NCI-H187 (cell line): ENCODE measurements around the gene KANK4.

Experiments used
- DNase-seq, 2 experiments: peaks; one replicate each; lab custom pipeline; 2025; lab: John Stamatoyannopoulos, UW

The KANK4 gene

GRCh38 chr1:62304975-62305374 is 14.3 kb downstream of the KANK4 start:
- no peak for DNase-seq

DNA sequence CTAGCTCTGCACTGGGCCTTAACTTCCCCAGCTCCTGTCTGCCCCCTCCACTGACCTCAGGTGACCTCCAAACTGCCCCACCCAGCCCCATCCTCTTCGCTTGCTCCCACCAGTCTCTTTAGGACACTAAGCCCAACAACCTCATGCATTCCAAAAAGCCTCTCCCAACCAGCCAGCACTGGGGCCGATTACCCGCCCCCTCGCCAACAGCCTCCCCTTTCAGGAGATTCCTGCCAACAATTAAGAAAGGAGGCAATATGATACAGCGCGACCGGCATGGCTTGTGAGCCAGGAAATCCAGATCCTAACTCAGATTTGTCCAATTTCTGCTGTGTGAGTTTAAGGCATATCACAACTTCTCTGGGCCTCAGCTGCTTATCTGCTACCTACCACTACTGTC is 14.7 kb downstream of the KANK4 start:
- no peak for DNase-seq

DNA sequence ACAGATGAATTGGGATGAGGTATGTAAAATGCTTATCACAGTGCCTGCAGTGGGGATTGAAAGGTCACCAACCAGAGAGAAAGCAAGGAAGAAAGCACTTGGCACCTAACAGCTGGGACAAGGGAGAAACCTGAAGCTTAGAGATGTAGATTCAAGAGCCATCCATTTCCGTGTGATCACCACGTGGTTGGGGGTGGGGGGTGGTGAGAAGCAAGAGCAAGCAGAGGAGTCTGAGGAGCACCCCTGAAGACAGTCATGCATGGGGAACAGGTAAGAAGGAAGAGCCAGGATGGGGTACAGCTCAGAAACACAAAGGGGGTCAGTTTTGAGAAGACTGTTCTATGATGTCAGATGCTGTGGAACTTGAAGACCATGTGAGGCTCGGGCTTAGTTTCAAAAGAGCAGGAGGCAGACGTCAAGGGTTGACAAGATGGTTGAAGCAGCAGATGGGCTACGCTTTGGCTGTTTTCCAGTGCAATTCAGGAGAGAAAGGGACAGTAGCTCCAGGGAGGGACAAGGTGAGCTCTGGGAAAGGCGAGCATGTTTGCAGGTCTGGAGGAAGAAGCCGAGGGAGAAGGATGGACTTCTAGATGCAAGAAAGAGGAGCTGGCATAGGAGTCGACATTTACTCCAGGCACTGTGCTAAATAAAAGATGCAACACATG is 17.4 kb downstream of the KANK4 start:
- DNase-seq, result no peak

DNA sequence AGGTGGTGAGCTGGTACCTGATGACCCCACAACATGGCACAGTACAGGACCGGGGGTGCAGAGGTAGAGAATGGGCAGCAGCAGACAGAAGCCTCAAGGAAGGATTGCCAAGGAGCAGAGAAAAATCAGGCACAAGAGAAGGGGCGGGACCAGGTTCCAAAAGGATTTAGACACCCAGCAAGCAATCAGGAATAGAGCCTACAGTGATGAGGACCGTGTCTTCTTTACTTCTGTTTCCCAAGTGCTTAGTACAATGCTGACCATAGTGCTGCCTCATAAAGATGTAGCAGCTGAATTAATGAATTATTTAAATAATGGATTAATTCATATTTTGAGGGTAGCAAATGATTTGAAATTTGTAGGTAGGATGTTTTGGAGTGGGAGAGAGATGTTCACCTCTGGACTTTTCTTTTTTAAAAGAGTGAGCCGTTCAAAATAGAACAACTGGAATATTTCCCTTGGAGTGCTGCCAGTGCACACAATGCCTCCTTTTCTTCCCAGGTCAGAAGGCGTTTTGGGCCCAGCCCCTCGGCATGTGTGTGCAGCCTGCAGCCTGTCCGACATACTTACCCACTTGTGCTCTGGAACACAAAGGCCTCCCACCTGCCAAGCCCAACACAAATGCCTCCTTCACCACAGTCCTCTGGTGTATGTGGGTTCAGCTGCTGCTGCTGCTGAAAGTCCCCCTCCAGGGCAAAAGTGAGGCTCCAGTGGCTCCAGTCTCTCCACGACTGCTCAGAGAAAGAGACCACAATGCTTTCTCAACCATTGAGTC is 19.6 kb downstream of the KANK4 start:
- DNase-seq, result no peak

DNA sequence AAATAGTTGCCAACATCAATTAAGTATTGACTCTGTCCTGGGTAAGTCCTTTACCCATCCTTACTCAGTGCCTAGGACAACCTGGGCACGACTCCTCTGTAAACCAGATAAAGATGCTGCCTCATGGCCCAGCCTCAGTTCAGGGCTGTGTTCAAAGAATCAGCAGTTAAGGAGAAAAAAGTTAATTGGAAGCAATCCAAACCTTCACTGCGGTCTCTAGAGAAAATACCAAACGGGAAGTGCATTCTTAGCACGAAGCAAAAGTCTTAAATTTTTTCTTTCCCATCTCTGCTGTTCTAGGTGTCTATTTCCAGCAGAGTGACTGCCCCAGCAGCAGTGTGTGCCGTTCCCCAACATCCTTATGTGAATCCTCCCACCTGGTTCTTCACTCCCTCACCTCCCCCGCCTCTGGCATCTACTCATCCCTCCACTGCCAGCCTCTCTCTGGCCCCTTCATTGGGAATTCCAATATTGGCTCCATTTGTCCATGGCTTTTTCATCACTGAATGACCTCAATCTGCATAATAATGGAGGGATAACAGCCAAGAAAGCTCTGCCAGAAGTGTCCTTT is 23.2 kb downstream of the KANK4 start:
- no peak for DNase-seq

DNA sequence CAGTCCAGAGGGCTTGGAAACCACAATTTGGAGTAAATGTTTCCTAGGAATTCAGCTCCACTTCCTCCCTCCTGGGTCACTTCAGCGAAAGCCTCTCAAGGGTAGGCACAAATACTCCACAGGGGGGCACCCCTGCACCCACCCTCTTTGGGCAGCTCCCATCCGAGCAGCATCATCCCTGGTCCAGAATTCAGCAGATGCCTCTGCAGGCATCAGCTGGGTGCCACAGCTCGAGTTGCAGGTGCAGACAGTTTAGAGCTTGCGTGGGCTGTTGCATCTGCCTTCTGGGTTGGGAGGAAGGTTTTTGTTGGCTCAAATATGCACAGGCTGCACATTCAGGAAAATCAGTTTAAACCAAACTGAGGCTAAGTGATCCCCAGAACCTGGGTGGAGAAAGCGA is 25.0 kb downstream of the KANK4 start:
- no peak for DNase-seq

DNA sequence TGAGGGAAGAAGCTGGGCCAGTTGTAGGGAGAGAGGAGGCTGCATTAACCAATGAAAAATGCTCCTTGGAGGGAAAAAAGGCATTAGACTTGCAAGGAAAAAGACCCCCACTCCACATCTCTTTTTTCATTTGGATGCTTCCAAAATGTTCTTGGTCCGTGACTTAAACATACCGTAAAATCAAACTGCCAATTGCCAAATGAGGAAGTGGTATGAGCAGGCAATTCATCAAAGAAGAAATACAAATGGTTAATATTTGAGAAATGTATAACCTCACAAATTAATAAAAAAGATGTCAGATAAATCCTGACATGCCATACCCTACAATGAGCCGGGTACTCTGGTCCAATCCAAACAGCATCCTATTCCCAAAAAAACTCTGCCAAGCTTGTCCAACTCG is 30.6 kb downstream of the KANK4 start:
- no peak for DNase-seq

GRCh38 chr1:62288224-62288623 is 31.0 kb downstream of the KANK4 start:
- no peak for DNase-seq

GRCh38 chr1:62286786-62287224 is 32.4 kb downstream of the KANK4 start:
- no peak for DNase-seq

DNA sequence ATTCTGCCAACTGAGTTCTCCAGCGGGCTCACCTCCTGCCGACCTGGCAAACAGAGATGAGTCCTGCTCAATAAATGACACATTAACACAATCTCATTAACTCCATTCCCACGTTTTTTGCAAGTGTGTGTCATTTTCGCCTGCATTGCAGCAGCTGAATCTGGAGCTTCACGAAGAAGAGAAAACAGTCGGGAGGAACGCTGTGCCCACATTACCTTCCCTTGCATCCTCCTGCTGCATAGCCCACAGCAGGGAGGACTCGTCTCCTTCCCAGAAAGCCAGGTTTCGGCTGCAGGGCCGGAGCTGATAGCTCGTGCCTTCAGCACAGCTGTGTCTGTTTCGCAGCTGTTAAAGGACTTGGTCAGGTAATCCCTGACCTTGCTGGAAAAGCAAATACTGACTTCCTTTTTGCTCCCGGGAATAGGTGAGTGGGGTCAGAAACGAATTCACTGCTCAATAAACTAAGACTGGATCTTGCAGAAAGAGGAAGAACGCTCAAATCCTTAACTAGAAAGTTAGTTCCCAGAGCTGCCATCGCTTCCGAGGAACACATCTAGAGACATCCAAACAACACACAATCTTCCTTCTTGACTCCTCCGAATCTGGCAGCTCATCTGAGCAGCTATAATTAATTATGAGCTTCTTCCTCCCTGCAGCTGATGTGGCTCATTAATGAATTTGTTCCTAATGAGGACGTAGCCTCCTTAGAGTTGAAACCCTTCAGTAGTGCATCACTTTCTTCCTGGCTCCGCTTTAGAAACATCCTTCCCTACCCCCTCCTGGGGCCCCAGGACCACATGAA is 33.0 kb downstream of the KANK4 start:
- DNase-seq, result no peak

DNA sequence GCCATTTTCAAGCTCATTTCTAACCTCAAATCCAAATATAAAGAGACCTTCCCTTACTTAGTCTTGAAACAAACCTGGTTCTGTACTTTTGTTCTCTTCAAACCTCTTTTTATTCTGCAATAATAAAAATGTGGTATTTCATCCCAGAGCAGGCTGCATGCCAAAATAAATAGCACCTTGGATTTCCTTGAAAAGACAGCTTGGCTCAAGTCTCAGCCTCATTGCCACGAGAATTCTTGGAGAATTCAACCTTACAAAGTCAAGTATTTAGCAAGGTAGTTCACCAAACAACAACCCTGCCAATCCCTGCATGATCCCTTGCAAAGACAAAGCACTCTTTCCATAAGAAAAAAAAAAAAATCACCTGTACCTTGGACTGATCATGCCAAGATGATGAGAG is 33.8 kb downstream of the KANK4 start:
- no peak for DNase-seq

DNA sequence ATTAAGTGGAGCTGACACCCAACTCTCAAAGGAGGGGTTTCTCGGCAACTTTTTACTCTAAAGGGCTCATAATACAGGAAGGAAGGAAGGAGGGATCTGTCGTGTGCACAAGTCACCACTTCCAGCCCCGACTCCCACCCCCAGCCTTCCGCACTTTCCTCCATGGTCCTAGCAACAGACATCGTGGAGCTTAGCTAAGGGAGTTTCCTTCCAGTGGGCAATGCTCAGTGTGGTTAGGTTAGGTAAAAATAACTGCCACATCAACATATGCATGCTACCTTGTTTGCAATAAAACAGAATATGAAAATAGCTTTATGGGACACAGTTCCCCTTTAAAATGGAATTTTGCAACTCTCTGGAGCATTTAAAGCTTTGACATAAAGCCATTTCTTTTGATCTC is 35.2 kb downstream of the KANK4 start:
- DNase-seq, result no peak

DNA sequence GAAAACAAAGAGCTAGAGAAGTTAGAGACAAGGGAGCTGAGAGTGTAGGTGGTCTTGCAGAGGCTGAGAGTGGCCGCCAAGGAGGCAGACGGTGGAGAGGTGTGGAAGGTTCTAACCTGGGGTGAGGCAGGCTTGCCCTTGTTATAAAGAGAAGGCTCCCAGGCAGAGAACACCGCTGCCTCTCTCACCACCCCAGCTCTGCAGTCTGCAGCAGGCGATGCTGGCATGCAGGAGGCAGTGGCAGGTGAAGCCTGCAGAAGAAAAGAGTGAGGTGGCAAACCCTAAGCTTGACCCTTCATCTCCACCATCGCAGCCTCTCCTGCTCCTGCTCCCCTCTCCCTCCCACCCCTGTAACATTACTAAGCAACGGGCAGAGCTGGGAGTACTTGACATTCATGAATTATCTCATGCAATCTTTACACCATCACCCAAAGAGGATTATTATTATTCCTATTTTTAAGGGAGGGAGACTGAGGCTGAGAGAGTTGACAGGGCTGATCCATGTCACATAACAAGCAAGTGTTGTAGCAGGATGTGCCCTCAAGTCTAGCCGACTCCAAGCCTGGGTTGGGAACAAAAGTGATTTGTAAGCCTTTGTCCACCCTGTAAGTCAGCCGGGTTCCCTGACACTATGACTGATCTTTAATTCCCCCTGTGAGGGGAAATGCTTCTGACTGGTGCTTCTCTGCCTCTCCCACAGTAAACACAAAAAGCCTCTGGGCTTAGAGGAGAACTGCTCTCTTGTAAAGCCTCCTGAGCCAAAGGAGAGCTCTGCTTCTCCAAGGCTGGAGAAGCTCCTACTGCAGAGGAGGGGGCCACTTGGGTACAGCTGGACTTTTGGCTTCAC is 36.1 kb downstream of the KANK4 start:
- no peak for DNase-seq

DNA sequence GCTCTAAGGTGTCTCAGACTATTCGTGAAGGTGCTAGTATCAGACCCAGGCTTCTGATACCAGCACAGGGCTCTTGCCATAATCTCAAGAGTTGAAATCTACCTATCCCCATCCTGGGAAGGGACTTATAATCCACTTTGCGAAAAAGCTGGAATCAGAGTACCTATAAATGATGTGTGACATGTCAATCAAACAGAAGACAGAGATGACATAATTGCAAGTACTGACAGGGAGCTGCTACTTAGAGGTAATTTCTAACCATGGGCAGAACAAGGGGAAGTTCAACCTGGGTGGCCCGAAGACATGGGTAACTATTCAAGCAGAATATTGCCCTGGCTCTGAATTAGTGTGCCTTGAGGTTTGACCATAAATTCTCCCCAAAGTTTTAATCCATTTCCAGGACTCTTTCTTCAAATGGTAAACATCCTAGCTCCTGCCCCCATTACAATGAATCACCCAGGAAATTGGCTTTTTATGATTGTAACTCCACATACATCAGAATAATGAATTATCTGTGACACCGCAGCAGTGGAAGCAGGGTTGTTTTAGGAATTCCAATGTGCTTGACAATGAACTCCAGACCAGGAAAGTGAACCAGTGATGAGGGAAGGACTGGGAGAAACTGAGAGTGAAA is 37.2 kb downstream of the KANK4 start:
- no peak for DNase-seq

- no peak for DNase-seq
Measured at GRCh38 chr1:62280960-62281465, 38.2 kb downstream of the KANK4 start.

DNA sequence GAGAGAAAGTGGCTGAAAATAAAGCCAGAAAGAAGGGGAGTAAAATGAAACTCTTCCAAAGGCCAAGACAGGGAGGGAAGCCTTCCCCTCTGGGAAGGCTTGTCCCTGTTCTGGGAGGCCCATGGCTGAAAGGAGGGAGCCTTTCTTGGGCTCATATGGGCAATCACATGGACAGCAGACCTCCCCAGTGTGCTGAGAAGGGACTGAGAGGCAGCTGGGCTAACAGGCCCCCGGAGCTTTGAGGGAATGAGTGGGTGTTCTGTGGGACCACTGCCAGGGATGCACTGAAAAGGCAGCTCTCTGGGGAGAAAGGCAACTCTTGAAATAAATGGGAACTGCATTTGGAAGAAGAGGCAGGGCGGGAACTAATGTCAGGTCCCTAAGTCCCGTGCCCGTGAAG is 39.1 kb downstream of the KANK4 start:
- no peak for DNase-seq

GRCh38 chr1:62276791-62277190 is 42.4 kb downstream of the KANK4 start:
- no peak for DNase-seq

- no peak for DNase-seq
Measured at GRCh38 chr1:62274496-62275485, 44.4 kb downstream of the KANK4 start.

- DNase-seq, result no peak
Measured at GRCh38 chr1:62273953-62274352, 45.3 kb downstream of the KANK4 start.
